ENCODE measurements around the gene RD3L. TPM values are rescaled to one million over a fixed set of nuclear protein-coding genes. Genes with fewer than 3 reads are reported as not detected.

Gene RD3L
- total and polyA plus RNA-seq, 10 of the 15 experiments (the other 5 are each of a cell fraction or from before 2014, with no cell fraction given) = not detected

DNA sequence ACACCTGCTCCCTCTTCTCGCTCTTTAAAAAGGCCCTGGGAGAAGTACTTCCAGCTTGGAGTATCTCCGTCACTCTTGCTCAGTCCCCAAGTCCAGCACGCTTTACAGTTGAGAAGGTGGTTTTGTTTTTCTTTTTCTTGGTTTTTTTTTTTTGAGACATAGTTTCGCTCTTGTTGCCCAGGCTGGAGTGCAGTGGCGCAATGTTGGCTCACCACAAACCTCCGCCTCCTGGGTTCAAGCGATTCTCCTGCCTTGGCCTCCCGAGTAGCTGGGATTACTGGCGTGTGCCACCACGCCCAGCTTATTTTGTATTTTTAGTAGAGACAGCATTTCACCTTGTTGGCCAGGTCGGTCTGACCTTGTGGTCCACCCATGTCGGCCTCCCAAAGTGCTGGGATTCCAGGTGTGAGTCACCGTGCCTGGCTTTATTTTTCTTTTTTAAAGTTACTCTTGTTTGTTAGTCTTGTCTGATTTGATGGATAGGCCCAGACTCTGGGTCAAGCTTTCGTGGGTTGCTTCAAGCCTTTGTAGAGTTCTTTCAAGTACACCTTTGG lies 12.2 kb downstream of the RD3L start:
- SMC1A ChIA-PET (ENCODE audit: uncharacterized antibody, unreplicated experiment) = no interaction called here
- FAIRE-seq (no peak), ATAC-seq (no peak), DNase-seq (ENCODE audit: low read depth, low spot score) (no peak)
- Histone ChIP-seq H2AFZ (ENCODE audit: control insufficient read depth, low read depth, low read length) (no peak overlapping the region), H3K4me3 (no peak overlapping the region), H3K27me3 (replicated peaks in 1 of 2; ENCODE audit: control insufficient read depth in 2 of 2, insufficient read depth in 2 of 2, low read length in 1 of 2) (no peaks in the 10 kb centered on the region), H3K9ac (ENCODE audit: control insufficient read depth, insufficient read depth, low read length) (no peak overlapping the region), H3K79me2 (ENCODE audit: control insufficient read depth, insufficient read depth, low read length) (no peaks in the 10 kb centered on the region), H3K4me2 (ENCODE audit: control insufficient read depth, insufficient read depth) (no peak overlapping the region), H3K36me3 (ENCODE audit: control insufficient read depth in 2 of 2, insufficient read depth in 2 of 2, low read length in 1 of 2) (no peaks in the 10 kb centered on the region), H3K9me3 (replicated peaks; ENCODE audit: control insufficient read depth, insufficient read depth, low read length) (no peaks in the 10 kb centered on the region), H3K4me1 (ENCODE audit: control insufficient read depth, insufficient read depth, low read length) (no peaks in the 10 kb centered on the region), H4K20me1 (ENCODE audit: control insufficient read depth, insufficient read depth) (no peaks in the 10 kb centered on the region), H3K27ac (ENCODE audit: control insufficient read depth, insufficient read depth) (no peak overlapping the region)
- CTCF ChIA-PET = no interaction called here
- POLR2A ChIA-PET = no interaction called here
- intact Hi-C loops (cut with micrococcal nuclease; ENCODE audit: unreplicated experiment) (no loop called here), in situ Hi-C loops (cut with MboI) (no loop called here)
- BruUV-seq (replicated peaks) = no TSS peak
- TF ChIP-seq FOXK2 (IDR thresholded peaks at IDR 0.05) (no peak), EP300 (IDR thresholded peaks at IDR 0.05; ENCODE audit: borderline replicate concordance in 1 of 2, control insufficient read depth in 1 of 2, low read depth in 2 of 2, low read length in 2 of 2) (no peak), STAT1 (conservative IDR thresholded peaks at IDR 0.05) (no peak), BHLHE40 (IDR thresholded peaks at IDR 0.05; ENCODE audit: borderline replicate concordance in 1 of 2, low read depth in 2 of 2, low read length in 1 of 2) (no peak), LARP7 (IDR thresholded peaks at IDR 0.05) (no peak), ZNF274 (IDR thresholded peaks at IDR 0.05; ENCODE audit: insufficient read depth, insufficient read length) (no peak), CBX3 (IDR thresholded peaks at IDR 0.05; ENCODE audit: borderline replicate concordance, low read depth) (no peak), RAD21 (IDR thresholded peaks at IDR 0.05; ENCODE audit: insufficient read depth, low read depth, low read length) (no peak), TCF12 (IDR thresholded peaks at IDR 0.05; ENCODE audit: low read depth, low read length) (no peak), NR2C1 (IDR thresholded peaks at IDR 0.05) (no peak), CBFB (IDR thresholded peaks at IDR 0.05; ENCODE audit: low read depth) (no peak), ZBED1 (IDR thresholded peaks at IDR 0.05; ENCODE audit: borderline replicate concordance) (no peak), ZNF217 (IDR thresholded peaks at IDR 0.05) (no peak), MEF2A (IDR thresholded peaks at IDR 0.05; ENCODE audit: insufficient read depth, low read depth, low read length) (no peak)
- TF ChIP-seq, protein P1, sequence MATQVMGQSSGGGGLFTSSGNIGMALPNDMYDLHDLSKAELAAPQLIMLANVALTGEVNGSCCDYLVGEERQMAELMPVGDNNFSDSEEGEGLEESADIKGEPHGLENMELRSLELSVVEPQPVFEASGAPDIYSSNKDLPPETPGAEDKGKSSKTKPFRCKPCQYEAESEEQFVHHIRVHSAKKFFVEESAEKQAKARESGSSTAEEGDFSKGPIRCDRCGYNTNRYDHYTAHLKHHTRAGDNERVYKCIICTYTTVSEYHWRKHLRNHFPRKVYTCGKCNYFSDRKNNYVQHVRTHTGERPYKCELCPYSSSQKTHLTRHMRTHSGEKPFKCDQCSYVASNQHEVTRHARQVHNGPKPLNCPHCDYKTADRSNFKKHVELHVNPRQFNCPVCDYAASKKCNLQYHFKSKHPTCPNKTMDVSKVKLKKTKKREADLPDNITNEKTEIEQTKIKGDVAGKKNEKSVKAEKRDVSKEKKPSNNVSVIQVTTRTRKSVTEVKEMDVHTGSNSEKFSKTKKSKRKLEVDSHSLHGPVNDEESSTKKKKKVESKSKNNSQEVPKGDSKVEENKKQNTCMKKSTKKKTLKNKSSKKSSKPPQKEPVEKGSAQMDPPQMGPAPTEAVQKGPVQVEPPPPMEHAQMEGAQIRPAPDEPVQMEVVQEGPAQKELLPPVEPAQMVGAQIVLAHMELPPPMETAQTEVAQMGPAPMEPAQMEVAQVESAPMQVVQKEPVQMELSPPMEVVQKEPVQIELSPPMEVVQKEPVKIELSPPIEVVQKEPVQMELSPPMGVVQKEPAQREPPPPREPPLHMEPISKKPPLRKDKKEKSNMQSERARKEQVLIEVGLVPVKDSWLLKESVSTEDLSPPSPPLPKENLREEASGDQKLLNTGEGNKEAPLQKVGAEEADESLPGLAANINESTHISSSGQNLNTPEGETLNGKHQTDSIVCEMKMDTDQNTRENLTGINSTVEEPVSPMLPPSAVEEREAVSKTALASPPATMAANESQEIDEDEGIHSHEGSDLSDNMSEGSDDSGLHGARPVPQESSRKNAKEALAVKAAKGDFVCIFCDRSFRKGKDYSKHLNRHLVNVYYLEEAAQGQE (IDR thresholded peaks at IDR 0.05; ENCODE audit: low read depth, low read length) = no peak
- TF ChIP-seq, protein P2, sequence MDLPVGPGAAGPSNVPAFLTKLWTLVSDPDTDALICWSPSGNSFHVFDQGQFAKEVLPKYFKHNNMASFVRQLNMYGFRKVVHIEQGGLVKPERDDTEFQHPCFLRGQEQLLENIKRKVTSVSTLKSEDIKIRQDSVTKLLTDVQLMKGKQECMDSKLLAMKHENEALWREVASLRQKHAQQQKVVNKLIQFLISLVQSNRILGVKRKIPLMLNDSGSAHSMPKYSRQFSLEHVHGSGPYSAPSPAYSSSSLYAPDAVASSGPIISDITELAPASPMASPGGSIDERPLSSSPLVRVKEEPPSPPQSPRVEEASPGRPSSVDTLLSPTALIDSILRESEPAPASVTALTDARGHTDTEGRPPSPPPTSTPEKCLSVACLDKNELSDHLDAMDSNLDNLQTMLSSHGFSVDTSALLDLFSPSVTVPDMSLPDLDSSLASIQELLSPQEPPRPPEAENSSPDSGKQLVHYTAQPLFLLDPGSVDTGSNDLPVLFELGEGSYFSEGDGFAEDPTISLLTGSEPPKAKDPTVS (IDR thresholded peaks at IDR 0.05; ENCODE audit: low read depth, low read length) = no peak
- RAD21 ChIA-PET (ENCODE audit: unreplicated experiment) = no interaction called here
- 57% methylated on average over 14 of the region's 14 CpGs for WGBS (ENCODE audit: insufficient coverage, insufficient replicate concordance, low lambda C conversion rate, missing lambda C conversion rate)
